OCI-LY7 (cell line): ENCODE data around the gene C20orf96. TPM values are rescaled to one million over a fixed set of nuclear protein-coding genes. Genes with fewer than 3 reads are reported as not detected.

ENCODE experiments used
- BruUV-seq: library from RNA; stranded (reverse); fragments of 400-500 nt; replicated peaks from 2 replicates; lab custom pipeline; 2021; lab: Mats Ljungman, UMichigan
- CTCF ChIA-PET: fragments of 300-600 bp; sonication (Branson Sonifier 250); formaldehyde crosslinking; loops from one replicate; lab custom pipeline; 2022; ENCODE audit warnings: antibody characterized with exemption; ENCODE audit not compliant: unreplicated experiment; lab: Charles Lee
- POLR2A ChIA-PET: fragments of 300-600 bp; sonication (Branson Sonifier 250); formaldehyde crosslinking; loops from one replicate; lab custom pipeline; 2022; ENCODE audit warnings: antibody characterized with exemption; lab: Charles Lee
- DNase-seq: peaks from one replicate; pipeline ENCODE4 v3.0.0-alpha.2; 2015; ENCODE audit warnings: low spot score
- H2AFZ ChIP-seq: fragments of 200-600 bp; sonication (generic), shearing (Covaris generic); 2 replicates; pipeline ENCODE4 v1.6.1; 2014; ENCODE audit warnings: mild to moderate bottlenecking, antibody characterized with exemption, low read length, moderate library complexity
- H3K27ac ChIP-seq: fragments of 200-600 bp; sonication (generic); 2 replicates; pipeline ENCODE4 v1.5.1; 2014; ENCODE audit warnings: mixed run types, low read depth, mild to moderate bottlenecking, moderate library complexity, low read length, inconsistent platforms; ENCODE audit not compliant: poor library complexity, severe bottlenecking
- H3K36me3 ChIP-seq: fragments of 200-600 bp; sonication (generic); 2 replicates; pipeline ENCODE4 v1.6.1; 2014; ENCODE audit warnings: mild to moderate bottlenecking, antibody characterized with exemption, low read length, moderate library complexity, mixed read lengths; ENCODE audit not compliant: insufficient read depth
- H3K4me1 ChIP-seq: fragments of 200-600 bp; sonication (generic); 2 replicates; pipeline ENCODE4 v1.5.1; 2014; ENCODE audit warnings: mild to moderate bottlenecking, low read length; ENCODE audit not compliant: insufficient read depth, poor library complexity, severe bottlenecking
- H3K4me2 ChIP-seq: fragments of 200-600 bp; sonication (generic); 2 replicates; pipeline ENCODE4 v1.6.1; 2014; ENCODE audit warnings: mild to moderate bottlenecking, low read length
- H3K4me3 ChIP-seq: fragments of 200-600 bp; sonication (generic); 2 replicates; pipeline ENCODE4 v1.5.1; 2014; ENCODE audit warnings: mild to moderate bottlenecking, low read depth, low read length; ENCODE audit not compliant: poor library complexity, severe bottlenecking
- H3K79me2 ChIP-seq: fragments of 200-600 bp; sonication (generic); 2 replicates; pipeline ENCODE4 v1.6.1; 2016; ENCODE audit warnings: low read depth, mild to moderate bottlenecking, low read length, moderate library complexity, mixed read lengths; ENCODE audit not compliant: insufficient read depth
- H3K9me2 ChIP-seq: fragments of 200-600 bp; sonication (generic); 2 replicates; pipeline ENCODE4 v1.6.1; 2016; ENCODE audit warnings: mild to moderate bottlenecking, low read length, mixed read lengths; ENCODE audit not compliant: insufficient read depth
- H3K9me3 ChIP-seq: fragments of 200-600 bp; sonication (generic); 2 replicates; pipeline ENCODE4 v1.6.1; 2014; ENCODE audit warnings: mild to moderate bottlenecking, mixed run types, low read length, mixed read lengths
- H4K20me1 ChIP-seq: fragments of 200-600 bp; sonication (generic); 2 replicates; pipeline ENCODE4 v1.6.1; 2014; ENCODE audit warnings: mild to moderate bottlenecking, antibody characterized with exemption, low read length, moderate library complexity, mixed read lengths; ENCODE audit not compliant: insufficient read depth
- CTCF ChIP-seq: fragments of 200-600 bp; sonication (generic); conservative IDR thresholded peaks from 2 replicates; pipeline ENCODE4 v1.5.1; 2014; ENCODE audit warnings: mild to moderate bottlenecking, antibody characterized with exemption, low read length, moderate library complexity, mixed read lengths
- EZH2phosphoT487 ChIP-seq: fragments of 200-600 bp; sonication (generic); IDR thresholded peaks from 2 replicates; pipeline ENCODE4 v1.6.1; 2018; ENCODE audit warnings: low read depth, borderline replicate concordance, mild to moderate bottlenecking, mixed run types, antibody characterized with exemption, low read length, moderate library complexity, mixed read lengths
- intact Hi-C: fragments of 100-400 bp; cut with micrococcal nuclease; formaldehyde crosslinking; loops from one replicate; pipeline ENCODE4 v1.10.0; 2022; ENCODE audit not compliant: unreplicated experiment
- total RNA-seq, 2 experiments: library from RNA; depleted of rRNA in 1 of 2; stranded (reverse); fragments of >200 nt in 1 of 2; shearing (Covaris generic) in 1 of 2; gene quantifications; 2 replicates each; pipeline ENCODE4 v1.2.3, GENCODE V29; 2014 to 2022

The C20orf96 gene
- total RNA-seq, 2 experiments from 2014 or later, result 2.6 to 13.1 TPM

DNA sequence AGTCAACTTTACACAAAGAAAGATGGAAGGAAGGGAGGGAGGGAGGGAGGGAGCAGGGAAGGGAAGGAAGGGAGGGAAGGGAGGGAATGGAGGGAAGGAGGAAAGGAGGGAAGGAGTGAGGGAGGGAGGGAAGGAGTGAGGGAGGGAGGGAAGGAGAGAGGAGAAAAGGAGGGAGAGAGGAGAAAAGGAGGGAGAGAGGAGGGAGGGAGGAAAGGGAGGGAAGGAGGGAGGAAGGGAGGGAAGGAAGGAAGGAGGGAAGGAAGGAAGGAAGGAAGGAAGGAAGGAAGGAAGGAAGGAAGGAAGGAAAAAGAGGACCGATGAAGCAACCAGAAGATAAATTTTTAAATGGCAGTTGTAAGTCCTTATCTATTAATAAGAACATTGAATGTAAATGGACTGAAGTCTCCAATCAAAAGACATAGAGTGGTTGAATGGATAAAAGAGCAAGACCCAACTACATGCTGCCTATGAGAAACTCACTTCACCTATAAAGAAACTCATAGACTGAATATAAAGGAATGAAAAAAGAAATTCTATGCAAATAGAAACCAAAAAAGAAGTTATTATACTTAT lies 69.2 kb downstream of the C20orf96 start:
- Histone ChIP-seq H3K9me2 (no peaks in the 10 kb centered on the region), H3K79me2 (no peaks in the 10 kb centered on the region), H3K9me3 (no peaks in the 10 kb centered on the region), H4K20me1 (no peaks in the 10 kb centered on the region), H3K27ac (no peak overlapping the region), H3K36me3 (no peaks in the 10 kb centered on the region), H3K4me3 (no peak overlapping the region), H3K4me2 (no peak overlapping the region), H2AFZ (no peak overlapping the region), H3K4me1 (no peaks in the 10 kb centered on the region)
- ChIA-PET POLR2A (no interaction called here), CTCF (no interaction called here)
- BruUV-seq, result no TSS peak
- intact Hi-C loops, result no loop called here
- DNase-seq, result no peak
- TF ChIP-seq CTCF (no peak), EZH2phosphoT487 (no peak)

Other genes with a start within 250 kb of the C20orf96 start
- gene DEFB125, start 203.1 kb downstream of the C20orf96 start, total RNA-seq (2014; rRNA removed; shearing (Covaris generic)), result not detected in 2 replicates
- not detected in 2 replicates for gene DEFB125, start 203.1 kb downstream of the C20orf96 start, total RNA-seq (2022)
- not detected in 2 replicates for gene DEFB126, start 148.2 kb downstream of the C20orf96 start, total RNA-seq (2014; rRNA removed; shearing (Covaris generic))
- gene DEFB126, start 148.2 kb downstream of the C20orf96 start, total RNA-seq (2022), result not detected in 2 replicates
- gene DEFB127, start 133.3 kb downstream of the C20orf96 start, total RNA-seq (2014; rRNA removed; shearing (Covaris generic)), result not detected in 2 replicates
- gene DEFB127, start 133.3 kb downstream of the C20orf96 start, total RNA-seq (2022), result not detected in 2 replicates
- not detected in 2 replicates for gene DEFB128, start 101.0 kb downstream of the C20orf96 start, total RNA-seq (2014; rRNA removed; shearing (Covaris generic))
- not detected in 2 replicates for gene DEFB128, start 101.0 kb downstream of the C20orf96 start, total RNA-seq (2022)
- gene DEFB129, start 63.5 kb downstream of the C20orf96 start, total RNA-seq (2014; rRNA removed; shearing (Covaris generic)), result not detected in 2 replicates
- gene DEFB129, start 63.5 kb downstream of the C20orf96 start, total RNA-seq (2022), result not detected in 2 replicates
- not detected in 2 replicates for gene DEFB132, start 33.0 kb downstream of the C20orf96 start, total RNA-seq (2014; rRNA removed; shearing (Covaris generic))
- gene DEFB132, start 33.0 kb downstream of the C20orf96 start, total RNA-seq (2022), result not detected in 2 replicates
- gene ZCCHC3, start 6.8 kb upstream of the C20orf96 start, total RNA-seq (2014; rRNA removed; shearing (Covaris generic)), result 39.8 and 45.3 TPM in 2 replicates
- gene ZCCHC3, start 6.8 kb upstream of the C20orf96 start, total RNA-seq (2022), result 34.8 and 35.6 TPM in 2 replicates
- 12.9 and 16.4 TPM in 2 replicates for gene SOX12, start 34.8 kb upstream of the C20orf96 start, total RNA-seq (2014; rRNA removed; shearing (Covaris generic))
- gene SOX12, start 34.8 kb upstream of the C20orf96 start, total RNA-seq (2022), result 43.8 and 46.6 TPM in 2 replicates
- 0.32 and 0.49 TPM in 2 replicates for gene NRSN2, start 56.4 kb upstream of the C20orf96 start, total RNA-seq (2014; rRNA removed; shearing (Covaris generic))
- 0.66 and 0.86 TPM in 2 replicates for gene NRSN2, start 56.4 kb upstream of the C20orf96 start, total RNA-seq (2022)
- 87.2 and 114 TPM in 2 replicates for gene TRIB3, start 90.0 kb upstream of the C20orf96 start, total RNA-seq (2014; rRNA removed; shearing (Covaris generic))
- 92.7 and 111 TPM in 2 replicates for gene TRIB3, start 90.0 kb upstream of the C20orf96 start, total RNA-seq (2022)
- 61.8 and 82.9 TPM in 2 replicates for gene RBCK1, start 117.5 kb upstream of the C20orf96 start, total RNA-seq (2014; rRNA removed; shearing (Covaris generic))
- gene RBCK1, start 117.5 kb upstream of the C20orf96 start, total RNA-seq (2022), result 140 and 151 TPM in 2 replicates
- 20.8 and 22.1 TPM in 2 replicates for gene TBC1D20, start 171.8 kb upstream of the C20orf96 start, total RNA-seq (2014; rRNA removed; shearing (Covaris generic))
- gene TBC1D20, start 171.8 kb upstream of the C20orf96 start, total RNA-seq (2022), result 17.4 and 19.0 TPM in 2 replicates